NT2/D1 (cell line): ENCODE data around the gene HIGD2A.

Source experiments
- SUZ12 ChIP-seq: IDR thresholded peaks from 2 replicates; pipeline ENCODE4 v1.6.1; 2011; ENCODE audit not compliant: insufficient read length, insufficient read depth; ENCODE audit errors: extremely low read depth
- ZNF274 ChIP-seq: IDR thresholded peaks from 2 replicates; pipeline ENCODE4 v1.6.1; 2011; ENCODE audit warnings: mild to moderate bottlenecking, low read depth, low read length

GRCh38 chr5:176384366-176384930, 4.1 kb upstream of the HIGD2A start:
- TF ChIP-seq ZNF274 (no peak), SUZ12 (no peak)
